ENCODE results near the gene TMEM86B.
A peak's percentile ranks its signal among the peaks of the same experiment; 100 is the strongest.
"Not testable (repeated sequence)": the region's sequence is repeated elsewhere in the genome, so short reads cannot be mapped to it uniquely, and the experiment has no call there.

The TMEM86B gene

DNA sequence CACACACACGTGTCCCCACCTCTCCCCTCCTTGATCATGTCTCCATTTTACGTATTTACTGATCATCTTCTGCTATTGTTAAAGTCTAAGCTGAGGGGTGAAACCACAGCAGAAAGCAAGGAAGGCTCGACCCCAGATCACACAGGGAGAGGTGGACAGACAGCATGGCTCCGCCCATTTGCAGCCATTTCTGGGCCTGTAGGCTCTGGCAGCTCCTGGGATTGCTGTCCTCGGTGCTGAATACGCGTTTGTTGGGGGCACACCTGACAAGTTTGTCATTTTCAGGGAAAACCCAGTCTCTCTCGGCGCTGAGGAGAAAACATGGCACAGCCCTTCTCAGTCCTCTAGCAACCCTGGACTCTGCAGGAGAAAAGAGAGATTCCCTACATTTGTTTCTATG is 8.0 kb downstream of the TMEM86B start:
- DNase-seq (ENCODE audit: low read depth in 2 of 2) = no peak

- no peak for DNase-seq (ENCODE audit: low read depth in 2 of 2)
Measured at GRCh38 chr19:55216461-55217198, 11.9 kb downstream of the TMEM86B start.

- DNase-seq (ENCODE audit: low read depth in 2 of 2) = no peak
Measured at GRCh38 chr19:55213547-55213946, 15.0 kb downstream of the TMEM86B start.

GRCh38 chr19:55212447-55212846 is 16.1 kb downstream of the TMEM86B start:
- DNase-seq (ENCODE audit: low read depth in 2 of 2) = no peak

- DNase-seq (ENCODE audit: low read depth in 2 of 2) = no peak
Measured at GRCh38 chr19:55209693-55210472, 18.7 kb downstream of the TMEM86B start.

- DNase-seq (ENCODE audit: low read depth in 2 of 2) = no peak
Measured at GRCh38 chr19:55208880-55209692, 19.5 kb downstream of the TMEM86B start, which contains the start of gene PTPRH. Gene PTPRH, minus strand, starts transcription at chr19:55209501. Its CDS starts 68 bp downstream, at chr19:55209433.

GRCh38 chr19:55206664-55207500 is 21.7 kb downstream of the TMEM86B start:
- peak in 1 of 2 donors; percentile 14 for DNase-seq (ENCODE audit: low read depth in 2 of 2)

DNA sequence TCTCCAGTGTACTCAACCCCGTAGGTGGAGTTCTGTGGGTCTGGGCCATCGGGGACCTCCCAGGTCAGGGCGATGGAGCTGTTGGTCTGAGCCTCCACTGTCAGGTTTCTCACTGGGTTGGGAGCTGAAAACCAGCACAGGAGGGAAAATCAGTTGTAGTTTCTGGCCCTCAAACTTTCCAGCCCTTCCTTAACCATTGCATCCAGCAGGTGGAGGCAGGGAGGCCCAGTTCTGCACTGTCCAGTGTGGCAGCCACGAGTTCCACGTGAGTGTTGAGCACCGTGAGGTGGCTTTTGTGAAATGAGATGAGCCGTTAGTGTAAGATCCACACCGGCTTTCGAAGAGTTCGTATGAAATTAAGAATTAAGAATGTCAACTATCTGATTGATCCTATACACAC is 26.4 kb downstream of the TMEM86B start:
- not testable (repeated sequence) for DNase-seq (ENCODE audit: low read depth in 2 of 2)

- no peak for DNase-seq (ENCODE audit: low read depth in 2 of 2)
Measured at GRCh38 chr19:55199620-55200204, 28.9 kb downstream of the TMEM86B start.

GRCh38 chr19:55198651-55199050 is 29.9 kb downstream of the TMEM86B start:
- DNase-seq (ENCODE audit: low read depth in 2 of 2) = no peak

- DNase-seq (ENCODE audit: low read depth in 2 of 2) = no peak
Measured at GRCh38 chr19:55197528-55197927, 31.0 kb downstream of the TMEM86B start.

GRCh38 chr19:55196803-55197202 is 31.8 kb downstream of the TMEM86B start:
- DNase-seq (ENCODE audit: low read depth in 2 of 2) = no peak

DNA sequence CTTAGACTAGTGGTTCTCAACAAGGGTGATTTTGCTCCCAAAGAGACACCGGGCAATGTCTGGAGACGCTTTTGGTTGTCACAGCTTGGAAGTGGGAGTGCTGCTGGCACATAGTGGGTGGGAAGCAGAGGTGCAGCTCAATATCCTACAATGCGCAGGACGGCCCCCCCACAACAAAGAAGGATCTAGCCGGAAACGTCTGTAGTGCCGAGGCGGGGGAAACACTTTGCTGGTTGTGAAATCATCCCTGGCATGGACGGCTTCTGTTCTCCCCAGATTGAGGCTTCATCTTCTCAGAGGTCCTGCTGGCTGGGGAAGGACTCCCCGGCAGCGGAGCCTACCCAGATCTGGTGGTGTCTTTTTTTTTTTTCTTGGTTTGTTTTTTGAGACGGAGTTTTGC is 35.1 kb downstream of the TMEM86B start:
- no peak for DNase-seq (ENCODE audit: low read depth in 2 of 2)

DNA sequence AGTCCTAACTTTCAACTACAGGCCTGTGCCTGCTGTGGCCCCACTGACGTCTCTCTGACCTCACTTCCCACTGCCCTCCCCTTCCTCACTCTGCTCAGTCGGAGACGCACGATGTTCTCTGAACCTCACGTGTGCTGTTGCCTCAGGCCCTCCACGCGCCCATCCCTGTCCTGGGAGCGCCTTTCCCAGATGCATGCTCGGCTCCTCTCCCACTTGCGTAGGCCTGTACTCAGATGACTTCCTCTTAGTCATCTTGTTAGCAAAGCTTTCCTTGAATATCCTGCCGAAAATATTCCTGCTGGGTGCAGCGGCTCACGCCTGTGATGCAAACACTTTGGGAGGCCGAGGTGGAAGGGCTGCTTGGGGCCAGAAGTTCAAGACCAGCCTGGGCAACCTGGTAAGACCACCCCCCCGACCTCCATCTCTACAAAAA is 39.1 kb downstream of the TMEM86B start:
- no peak for DNase-seq (ENCODE audit: low read depth in 2 of 2)

DNA sequence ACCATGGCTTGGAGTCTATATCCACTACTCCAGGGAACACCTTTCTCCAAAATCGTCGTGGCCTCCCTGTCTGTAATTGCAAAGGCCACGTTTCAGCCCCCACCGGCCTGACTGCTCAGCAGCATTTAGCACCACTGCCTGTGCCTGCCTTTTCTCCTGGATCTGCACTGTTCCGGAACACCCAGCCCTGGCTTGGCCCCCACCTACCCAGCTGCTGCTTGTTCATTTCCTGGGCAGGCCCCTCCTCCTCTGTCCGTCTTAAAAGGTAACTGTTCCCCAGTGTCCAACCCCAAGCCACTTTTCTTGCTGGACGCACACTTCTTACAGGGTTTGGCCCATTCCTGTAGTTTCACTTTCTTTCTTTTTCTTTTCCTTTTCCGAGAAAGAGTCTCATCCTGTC is 39.9 kb downstream of the TMEM86B start:
- DNase-seq (ENCODE audit: low read depth in 2 of 2) = no peak

- DNase-seq (ENCODE audit: low read depth in 2 of 2) = no peak
Measured at GRCh38 chr19:55186080-55186479, 42.5 kb downstream of the TMEM86B start.

DNA sequence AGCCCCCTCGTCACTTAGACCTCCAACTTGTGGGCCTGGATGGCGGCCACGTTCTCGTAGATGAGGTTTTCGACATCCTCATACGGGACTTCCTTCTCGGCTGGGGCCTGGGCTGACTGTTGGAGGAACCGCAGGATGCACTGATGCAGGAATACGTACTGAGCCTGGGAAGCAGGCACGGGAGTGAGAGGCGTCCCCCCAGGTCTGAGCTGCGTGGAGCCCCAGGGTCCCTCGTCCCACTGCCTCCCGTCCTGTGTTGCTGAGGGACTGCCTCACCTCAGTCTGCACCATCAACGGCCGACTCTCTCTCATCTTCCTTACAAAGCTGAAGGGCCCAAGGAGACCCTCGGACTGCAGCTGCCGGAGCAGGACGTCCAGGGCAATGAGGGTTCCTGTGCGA is 46.8 kb downstream of the TMEM86B start:
- no peak for DNase-seq (ENCODE audit: low read depth in 2 of 2)

DNA sequence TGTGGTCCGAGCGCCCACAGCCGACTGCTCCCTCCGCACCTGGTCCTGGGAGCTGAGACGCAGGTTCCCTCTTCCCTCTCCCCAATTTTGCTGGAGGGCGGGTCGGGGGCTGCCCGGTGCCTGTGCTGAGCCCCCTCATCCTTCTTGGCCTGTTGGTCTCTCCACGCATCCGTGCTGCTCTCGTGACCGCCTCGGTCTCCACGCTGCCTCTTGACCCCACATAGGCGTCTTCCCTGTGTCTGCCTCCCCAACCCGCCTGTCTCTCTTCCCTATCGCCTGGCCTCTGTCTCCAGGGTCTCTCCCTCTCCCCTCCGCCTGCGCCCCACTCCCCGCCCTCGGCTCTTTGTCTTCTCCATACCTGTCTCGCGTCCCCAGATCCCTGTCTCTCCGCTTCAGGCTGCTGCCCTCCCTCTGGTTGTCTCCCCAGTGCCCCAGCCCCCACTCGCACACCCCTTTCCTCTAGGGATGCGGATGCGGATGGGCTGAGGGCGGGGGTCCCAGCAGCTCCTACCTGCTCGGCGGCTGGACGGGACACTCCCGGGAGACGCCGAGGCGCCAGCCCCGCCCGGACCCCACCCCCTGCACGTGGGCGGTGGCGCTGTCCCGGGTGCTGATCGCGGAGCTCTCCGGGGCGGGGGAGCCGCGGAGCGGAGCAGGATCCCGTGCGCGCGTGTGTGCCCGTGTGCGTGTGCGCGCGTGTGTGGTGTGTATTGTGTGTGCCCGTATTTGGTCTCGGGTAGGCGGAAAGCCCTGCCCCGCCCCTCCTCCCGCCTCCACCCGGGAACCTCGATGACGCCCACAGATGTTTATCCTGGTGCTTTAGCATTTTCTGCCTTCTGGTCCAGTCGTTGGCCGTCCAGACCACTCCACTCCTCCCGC is 48.7 kb downstream of the TMEM86B start, which contains the start of gene SYT5:
Gene SYT5, minus strand, starts transcription at position 684 of the 879 bp plus-strand sequence. CDS start 1,248 bp downstream, outside the sequence.
- peak in 1 of 2 donors; percentile 25 for DNase-seq (ENCODE audit: low read depth in 2 of 2)

DNA sequence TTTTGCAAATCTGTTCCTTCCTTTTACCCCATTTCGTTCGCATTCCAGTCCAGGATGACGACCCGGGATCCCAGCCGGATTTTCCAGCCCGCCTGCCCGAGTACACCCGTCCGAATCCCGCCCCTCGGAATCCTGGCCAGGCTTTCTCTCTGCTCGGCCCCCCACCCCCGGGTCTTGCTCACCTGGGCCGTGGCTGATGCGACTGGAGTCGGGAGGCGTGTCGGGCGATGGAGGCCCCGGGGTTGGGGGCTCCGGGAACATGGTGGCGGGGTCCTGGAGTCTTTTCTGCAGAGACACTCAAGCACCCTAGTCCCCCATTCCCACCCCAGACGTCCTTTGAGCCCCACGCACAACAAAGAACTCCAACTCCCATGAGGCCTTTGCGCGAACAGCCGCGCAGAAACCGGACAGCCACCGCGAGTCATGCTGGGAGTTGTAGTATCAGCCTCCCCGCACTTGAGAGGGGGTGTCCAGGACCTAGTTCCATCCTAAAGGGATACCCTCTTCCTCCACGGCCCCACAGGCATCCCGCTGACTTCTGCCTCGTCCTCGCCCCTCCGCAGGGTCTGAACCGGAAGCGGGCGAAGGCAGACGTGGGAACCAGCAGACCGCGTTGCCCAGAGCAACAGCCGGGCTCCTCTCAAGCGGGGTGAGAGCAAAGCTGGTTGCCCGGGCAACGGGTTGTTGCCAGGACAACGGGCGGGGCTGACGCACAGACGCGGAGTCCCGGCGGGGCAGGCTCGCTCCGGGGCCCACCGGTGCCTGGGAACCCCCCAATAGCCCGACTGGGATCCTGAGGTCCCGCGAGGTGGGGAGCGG is 49.6 kb downstream of the TMEM86B start:
- DNase-seq (ENCODE audit: low read depth in 2 of 2) = peak; percentile 81 to 86

Measured in activated CD8-positive, alpha-beta memory T cell treated with anti-CD3 and anti-CD28 coated beads for 4 hours (primary cell).